ENCODE data around the gene GPR160. TPM values are rescaled to one million over a fixed set of nuclear protein-coding genes. Genes with fewer than 3 reads are reported as not detected.

The GPR160 gene
- total and polyA plus RNA-seq, 12 donors = 0.22 to 1.9 (median 0.83) TPM

GRCh38 chr3:170063691-170064090 lies 25.9 kb downstream of the GPR160 start:
- no peak for TF ChIP-seq CTCF (IDR thresholded peaks at IDR 0.05)
- H3K27me3 ChIP-seq = no peaks in the 10 kb centered on the region
- ATAC-seq (no peak), DNase-seq (no peak)
- intact Hi-C loops (cut with DNase I) = no loop called here
- WGBS, 2 donors = 93 to 94% methylated on average over 15 of the region's 15 CpGs
- H3K9me3 ChIP-seq = no peaks in the 10 kb centered on the region
- H3K36me3 ChIP-seq = peaks cover 0 to 7% (median 0%) of the 10 kb centered on the region in 9 donors
- H3K4me1 ChIP-seq = no peaks in the 10 kb centered on the region
- H3K4me3 ChIP-seq = no peak overlapping the region
- H3K27ac ChIP-seq = no peak overlapping the region

- Histone ChIP-seq H3K27ac (no peak overlapping the region), H3K9me3 (no peaks in the 10 kb centered on the region), H3K36me3 (peaks cover 0 to 7% (median 0%) of the 10 kb centered on the region in 9 donors), H3K4me3 (no peak overlapping the region), H3K27me3 (no peaks in the 10 kb centered on the region), H3K4me1 (no peaks in the 10 kb centered on the region)
- 92 to 94% methylated on average over 18 of the region's 18 CpGs for WGBS, 2 donors
- no peak for TF ChIP-seq CTCF (IDR thresholded peaks at IDR 0.05)
- no peak for DNase-seq
- intact Hi-C loops (cut with DNase I) = no loop called here
- ATAC-seq = no peak
Measured at GRCh38 chr3:170064108-170064507, 26.3 kb downstream of the GPR160 start.

- no peak for DNase-seq
- intact Hi-C loops (cut with DNase I) = no loop called here
- no peaks in the 10 kb centered on the region for H3K36me3 ChIP-seq
- H3K4me3 ChIP-seq = no peak overlapping the region
- H3K27me3 ChIP-seq = no peaks in the 10 kb centered on the region
- TF ChIP-seq CTCF (IDR thresholded peaks at IDR 0.05) = no peak
- H3K4me1 ChIP-seq = no peaks in the 10 kb centered on the region
- no peak overlapping the region for H3K27ac ChIP-seq
- no peak for ATAC-seq
- H3K9me3 ChIP-seq = peaks cover 0 to 8% (median 0%) of the 10 kb centered on the region in 11 donors
- 96 to 97% methylated on average over 4 of the region's 4 CpGs for WGBS, 2 donors
Measured at GRCh38 chr3:170075441-170076091, 37.8 kb downstream of the GPR160 start.

GRCh38 chr3:170076715-170077238 lies 39.0 kb downstream of the GPR160 start:
- H3K4me1 ChIP-seq = peaks cover 0 to 4% (median 0%) of the 10 kb centered on the region in 9 donors
- no peaks in the 10 kb centered on the region for H3K27me3 ChIP-seq
- peaks cover 0 to 3% (median 0%) of the 10 kb centered on the region in 9 donors for H3K36me3 ChIP-seq
- H3K4me3 ChIP-seq = no peak overlapping the region
- DNase-seq (no peak), ATAC-seq (no peak)
- no peak overlapping the region for H3K27ac ChIP-seq
- peaks cover 0 to under 1% (median 0%) of the 10 kb centered on the region in 11 donors for H3K9me3 ChIP-seq
- intact Hi-C loops (cut with DNase I) = no loop called here
- WGBS, 2 donors = 94 to 96% methylated on average over 6 of the region's 6 CpGs
- no peak for TF ChIP-seq CTCF (IDR thresholded peaks at IDR 0.05)
